ENCODE measurements around the gene CLEC16A.

Gene CLEC16A

DNA sequence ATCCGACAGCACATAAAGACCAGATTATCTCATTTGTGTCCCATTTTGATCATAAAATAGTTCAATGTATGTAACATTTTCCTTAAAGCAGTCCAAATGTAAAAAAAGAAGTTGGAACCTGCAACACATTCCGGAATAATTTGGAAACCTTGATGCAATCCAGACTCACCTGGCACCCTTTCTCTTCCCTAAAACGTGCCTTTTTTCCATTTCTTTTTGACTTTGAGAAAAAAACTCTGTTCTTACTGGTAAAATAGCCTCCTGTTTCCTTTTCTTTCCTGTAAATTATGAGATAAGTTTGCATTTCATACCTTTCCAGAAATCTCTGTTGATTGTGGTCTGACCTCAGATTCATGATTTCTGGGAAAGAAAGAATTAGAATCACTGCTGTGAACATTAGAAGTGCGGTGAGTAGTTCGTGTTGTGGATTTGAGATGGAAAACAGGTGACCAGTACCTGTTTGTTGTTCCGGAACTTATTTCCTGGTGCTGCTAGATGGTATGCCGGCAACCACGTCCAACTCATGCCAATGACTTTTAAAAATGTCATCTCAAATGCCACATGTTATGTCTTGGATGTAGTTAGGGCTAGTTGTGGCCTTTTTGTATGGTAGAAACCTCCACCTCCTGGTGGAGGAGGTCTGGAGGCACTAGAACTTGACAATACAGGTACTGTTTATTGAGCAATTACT is 203.5 kb downstream of the CLEC16A start:
- TF ChIP-seq, protein P1, sequence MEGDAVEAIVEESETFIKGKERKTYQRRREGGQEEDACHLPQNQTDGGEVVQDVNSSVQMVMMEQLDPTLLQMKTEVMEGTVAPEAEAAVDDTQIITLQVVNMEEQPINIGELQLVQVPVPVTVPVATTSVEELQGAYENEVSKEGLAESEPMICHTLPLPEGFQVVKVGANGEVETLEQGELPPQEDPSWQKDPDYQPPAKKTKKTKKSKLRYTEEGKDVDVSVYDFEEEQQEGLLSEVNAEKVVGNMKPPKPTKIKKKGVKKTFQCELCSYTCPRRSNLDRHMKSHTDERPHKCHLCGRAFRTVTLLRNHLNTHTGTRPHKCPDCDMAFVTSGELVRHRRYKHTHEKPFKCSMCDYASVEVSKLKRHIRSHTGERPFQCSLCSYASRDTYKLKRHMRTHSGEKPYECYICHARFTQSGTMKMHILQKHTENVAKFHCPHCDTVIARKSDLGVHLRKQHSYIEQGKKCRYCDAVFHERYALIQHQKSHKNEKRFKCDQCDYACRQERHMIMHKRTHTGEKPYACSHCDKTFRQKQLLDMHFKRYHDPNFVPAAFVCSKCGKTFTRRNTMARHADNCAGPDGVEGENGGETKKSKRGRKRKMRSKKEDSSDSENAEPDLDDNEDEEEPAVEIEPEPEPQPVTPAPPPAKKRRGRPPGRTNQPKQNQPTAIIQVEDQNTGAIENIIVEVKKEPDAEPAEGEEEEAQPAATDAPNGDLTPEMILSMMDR (IDR thresholded peaks at IDR 0.05; ENCODE audit: low read depth, low read length): no peak
- H3K4me3 ChIP-seq (ENCODE audit: low read depth, low read length): no peak overlapping the region
- no peak for DNase-seq (ENCODE audit: low read depth, low spot score)
- in situ Hi-C loops (cut with HindIII; ENCODE audit: low sequenced_read_pairs): no loop called here

DNA sequence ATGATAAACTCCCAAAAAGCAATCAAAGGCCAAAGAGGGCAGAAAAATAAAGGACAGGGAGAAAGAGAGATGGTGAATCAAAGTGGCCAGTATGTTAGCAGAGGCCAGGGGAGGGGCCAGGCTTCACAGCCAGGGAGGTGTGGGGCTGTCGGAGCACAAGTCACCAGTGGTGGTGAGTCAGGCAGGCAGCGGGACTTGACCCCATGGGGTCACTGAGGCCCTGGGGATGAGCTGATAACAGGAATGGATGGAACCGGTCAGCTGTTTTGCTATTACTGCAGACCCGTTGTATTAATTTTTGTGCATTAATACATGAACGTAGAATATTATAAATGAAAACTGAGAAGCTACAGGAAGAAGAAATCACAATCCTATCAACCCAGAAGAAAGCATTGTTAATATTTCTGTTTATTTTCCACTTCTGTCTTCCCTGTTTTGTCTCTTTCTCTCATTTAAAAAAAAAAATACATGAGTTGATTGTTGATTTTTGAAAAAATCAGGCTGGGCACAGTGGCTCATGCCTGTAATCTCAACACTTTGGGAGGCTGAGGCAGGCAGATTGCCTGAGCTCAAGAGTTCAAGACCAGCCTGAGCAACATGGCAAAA is 204.8 kb downstream of the CLEC16A start:
- DNase-seq (ENCODE audit: low read depth, low spot score): no peak
- in situ Hi-C loops (cut with HindIII; ENCODE audit: low sequenced_read_pairs): no loop called here
- H3K4me3 ChIP-seq (ENCODE audit: low read depth, low read length): no peak overlapping the region
- TF ChIP-seq, protein P1 (IDR thresholded peaks at IDR 0.05; ENCODE audit: low read depth, low read length): no peak

DNA sequence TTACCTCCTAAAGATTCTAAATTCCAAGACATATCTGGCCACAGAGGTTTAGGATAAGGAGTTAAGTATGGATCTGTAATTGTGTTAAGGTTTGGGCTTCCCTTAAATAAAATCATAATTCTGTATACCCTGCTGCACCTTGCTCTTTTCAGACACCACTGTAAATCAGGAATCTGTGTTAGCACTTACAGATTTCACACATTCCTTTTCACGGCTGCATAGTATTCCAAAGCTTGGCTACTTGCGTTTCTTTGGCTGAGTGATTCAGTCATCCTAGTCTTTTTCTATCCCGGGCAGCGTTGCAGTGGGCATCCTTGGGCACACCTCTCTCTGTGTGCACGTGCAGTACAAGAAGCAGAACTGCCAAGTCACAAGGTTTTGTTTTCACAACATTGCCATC is 205.8 kb downstream of the CLEC16A start:
- TF ChIP-seq, protein P1 (IDR thresholded peaks at IDR 0.05; ENCODE audit: low read depth, low read length): no peak
- DNase-seq (ENCODE audit: low read depth, low spot score): no peak
- in situ Hi-C loops (cut with HindIII; ENCODE audit: low sequenced_read_pairs): no loop called here
- H3K4me3 ChIP-seq (ENCODE audit: low read depth, low read length): no peak overlapping the region

DNA sequence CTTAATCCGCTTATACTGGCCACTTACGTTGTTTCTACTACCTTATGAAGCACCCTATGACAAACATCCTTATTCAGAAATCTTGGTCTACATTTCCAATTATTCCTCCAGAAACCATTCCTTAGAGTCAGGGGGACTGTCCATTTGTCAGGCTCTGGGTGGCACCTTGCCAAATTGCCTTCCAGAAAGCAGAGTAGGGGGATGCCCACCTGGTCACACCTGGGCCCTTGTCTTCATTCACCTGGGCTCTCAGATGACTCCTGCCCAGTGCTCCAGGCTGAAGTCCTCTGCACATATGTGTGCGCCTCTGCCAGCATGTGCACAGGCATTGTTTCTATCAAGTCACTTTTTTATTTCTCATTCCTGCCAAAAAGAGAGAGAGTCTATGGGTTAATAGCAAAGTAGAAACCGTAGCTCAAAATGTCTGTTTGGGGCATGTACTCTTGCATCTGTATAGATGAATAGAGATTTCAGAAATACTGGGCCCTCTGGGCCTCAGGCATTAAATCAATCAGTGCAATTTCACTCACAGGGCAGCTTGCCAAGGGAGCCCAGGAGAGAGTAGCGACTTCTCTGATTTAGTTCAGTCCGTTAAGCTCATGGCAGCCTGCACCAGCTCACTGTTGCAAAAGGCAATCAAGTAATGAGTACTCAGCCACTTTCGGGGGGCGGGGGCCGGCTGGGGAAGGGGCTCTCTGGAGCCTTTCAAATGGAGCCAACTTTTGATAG is 207.0 kb downstream of the CLEC16A start:
- in situ Hi-C loops (cut with HindIII; ENCODE audit: low sequenced_read_pairs): no loop called here
- DNase-seq (ENCODE audit: low read depth, low spot score): no peak
- no peak overlapping the region for H3K4me3 ChIP-seq (ENCODE audit: low read depth, low read length)
- TF ChIP-seq, protein P1 (IDR thresholded peaks at IDR 0.05; ENCODE audit: low read depth, low read length): no peak

DNA sequence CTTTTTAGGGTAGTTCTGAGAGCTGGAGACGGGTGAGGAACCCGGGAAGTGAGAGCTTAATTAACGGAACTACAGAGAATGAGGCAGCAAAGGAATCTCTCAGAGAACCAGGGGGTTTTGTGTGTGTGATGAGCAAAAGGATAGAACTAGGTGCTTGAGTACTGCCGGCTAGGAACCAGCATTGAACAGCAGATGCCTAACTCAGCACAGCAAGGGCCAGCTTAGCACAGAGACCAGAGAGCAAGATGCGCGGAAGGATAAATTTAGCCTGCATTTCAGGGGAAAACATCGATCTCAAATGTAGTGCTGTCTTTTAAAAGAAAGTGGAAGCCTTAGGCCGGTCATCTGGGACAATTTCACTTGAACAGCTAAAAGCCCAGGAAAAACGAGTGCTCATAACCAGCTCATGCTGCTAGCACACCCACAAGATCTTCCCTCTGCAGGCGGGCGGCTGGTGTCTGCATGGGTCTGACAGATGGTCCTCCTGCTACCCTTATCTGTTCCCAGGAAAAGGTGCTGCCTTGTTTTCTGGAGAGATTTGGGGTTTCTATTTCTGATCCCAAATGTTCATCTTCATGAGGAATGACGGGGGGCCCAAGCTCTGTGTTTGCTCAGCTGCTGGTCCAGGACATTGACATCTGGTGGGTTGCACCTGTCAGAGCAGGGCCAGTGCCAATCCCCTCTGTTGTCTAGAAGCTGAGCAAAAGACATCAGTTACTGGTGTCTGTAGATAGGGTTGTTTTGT is 207.7 kb downstream of the CLEC16A start:
- TF ChIP-seq, protein P1 (IDR thresholded peaks at IDR 0.05; ENCODE audit: low read depth, low read length): no peak
- no peak overlapping the region for H3K4me3 ChIP-seq (ENCODE audit: low read depth, low read length)
- in situ Hi-C loops (cut with HindIII; ENCODE audit: low sequenced_read_pairs): no loop called here
- DNase-seq (ENCODE audit: low read depth, low spot score): no peak

DNA sequence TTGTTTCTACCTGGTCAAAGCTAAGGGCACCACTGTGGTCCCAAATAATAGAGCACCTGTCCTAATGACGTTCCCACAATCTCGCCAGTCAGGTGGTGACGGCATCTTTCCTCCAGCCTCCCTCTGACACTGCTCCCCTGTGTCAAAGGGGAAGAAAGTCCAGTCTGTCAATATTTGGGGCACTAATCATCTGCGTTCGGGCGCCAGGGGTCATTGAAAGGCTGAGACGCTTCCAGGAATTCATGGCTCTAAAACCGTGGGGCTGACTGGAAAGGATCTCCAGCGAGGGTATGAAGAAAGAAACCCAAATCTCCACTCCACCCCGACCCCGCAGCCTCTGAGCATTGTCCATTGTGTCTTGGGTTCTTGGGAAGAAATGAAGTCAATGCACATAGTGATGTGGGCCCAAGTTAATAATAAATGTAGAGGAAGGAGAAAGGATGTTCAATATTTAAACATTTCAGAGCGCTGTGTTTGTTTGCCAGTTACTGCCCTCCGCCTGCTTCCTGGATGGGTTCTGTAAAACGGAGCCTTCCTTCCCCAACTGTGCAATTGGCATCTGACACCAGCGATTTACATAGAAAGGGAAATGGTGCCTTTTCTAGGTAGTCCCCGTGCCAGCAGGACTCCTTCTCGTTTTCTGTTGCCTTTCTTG is 208.4 kb downstream of the CLEC16A start:
- in situ Hi-C loops (cut with HindIII; ENCODE audit: low sequenced_read_pairs): no loop called here
- DNase-seq (ENCODE audit: low read depth, low spot score): no peak
- H3K4me3 ChIP-seq (ENCODE audit: low read depth, low read length): no peak overlapping the region
- TF ChIP-seq, protein P1 (IDR thresholded peaks at IDR 0.05; ENCODE audit: low read depth, low read length): no peak
